OCI-LY1 (cell line): Measurements from ENCODE around the gene MYMX.

Experiments used
- H2AFZ ChIP-seq: fragments of 200-600 bp; sonication (generic), shearing (Covaris generic); 2 replicates; pipeline ENCODE4 v1.6.0; 2014; ENCODE audit warnings: antibody characterized with exemption, mild to moderate bottlenecking, low read length
- H3F3A ChIP-seq: fragments of 200-600 bp; sonication (generic), shearing (Covaris generic); 2 replicates; pipeline ENCODE4 v1.6.0; 2014; ENCODE audit warnings: mild to moderate bottlenecking, antibody characterized with exemption, low read length, moderate library complexity; ENCODE audit not compliant: insufficient read depth
- H3K27ac ChIP-seq: fragments of 200-600 bp; sonication (generic); 2 replicates; pipeline ENCODE4 v1.5.1; 2014; ENCODE audit warnings: low read length, mixed run types, mild to moderate bottlenecking, low read depth; ENCODE audit not compliant: poor library complexity, severe bottlenecking
- H3K27me3 ChIP-seq: fragments of 200-600 bp; sonication (generic); 2 replicates; pipeline ENCODE4 v1.6.0; 2014; ENCODE audit warnings: antibody characterized with exemption, mild to moderate bottlenecking, low read length, moderate library complexity; ENCODE audit not compliant: insufficient read depth
- H3K36me3 ChIP-seq: fragments of 200-600 bp; sonication (generic); 2 replicates; pipeline ENCODE4 v1.6.1; 2014; ENCODE audit warnings: mild to moderate bottlenecking, antibody characterized with exemption, low read length, moderate library complexity, mixed read lengths; ENCODE audit not compliant: insufficient read depth
- H3K4me1 ChIP-seq: fragments of 200-600 bp; sonication (generic); 2 replicates; pipeline ENCODE4 v1.5.1; 2014; ENCODE audit warnings: mild to moderate bottlenecking, low read length, moderate library complexity; ENCODE audit not compliant: insufficient read depth, severe bottlenecking
- H3K4me2 ChIP-seq: fragments of 200-600 bp; sonication (generic), shearing (Covaris generic); 2 replicates; pipeline ENCODE4 v1.6.1; 2014; ENCODE audit warnings: low read length
- H3K4me3 ChIP-seq: fragments of 200-600 bp; sonication (generic); 2 replicates; pipeline ENCODE4 v1.5.1; 2014; ENCODE audit warnings: low read length, low read depth, mild to moderate bottlenecking, mixed read lengths; ENCODE audit not compliant: poor library complexity, severe bottlenecking
- H3K79me2 ChIP-seq: fragments of 200-600 bp; shearing (Covaris generic); 2 replicates; pipeline ENCODE4 v1.6.1; 2016; ENCODE audit warnings: mixed run types, low read length, mixed read lengths; ENCODE audit not compliant: insufficient read depth
- H3K9ac ChIP-seq: fragments of 200-600 bp; sonication (generic), shearing (Covaris generic); 2 replicates; pipeline ENCODE4 v1.6.1; 2014; ENCODE audit warnings: mild to moderate bottlenecking, low read length, mixed read lengths
- H3K9me2 ChIP-seq: fragments of 200-600 bp; sonication (generic), shearing (Covaris generic); 2 replicates; pipeline ENCODE4 v1.6.1; 2014; ENCODE audit warnings: low read depth, mild to moderate bottlenecking, low read length, mixed read lengths
- H3K9me3 ChIP-seq: fragments of 200-600 bp; shearing (Covaris generic); 2 replicates; pipeline ENCODE4 v1.6.1; 2014; ENCODE audit warnings: low read length, mixed read lengths
- H4K20me1 ChIP-seq: fragments of 200-600 bp; sonication (generic), shearing (Covaris generic); 2 replicates; pipeline ENCODE4 v1.6.0; 2016; ENCODE audit warnings: mild to moderate bottlenecking, low read length; ENCODE audit not compliant: insufficient read depth
- CTCF ChIP-seq: fragments of 200-600 bp; sonication (generic), shearing (Covaris generic); IDR thresholded peaks from 2 replicates; pipeline ENCODE4 v1.5.1; 2017; ENCODE audit warnings: mild to moderate bottlenecking, antibody characterized with exemption, low read length, moderate library complexity, mixed read lengths
- EZH2 ChIP-seq: fragments of 200-600 bp; sonication (generic), shearing (Covaris generic); IDR thresholded peaks from 2 replicates; pipeline ENCODE4 v1.8.0; 2017; ENCODE audit warnings: borderline replicate concordance, mixed run types, mild to moderate bottlenecking, antibody characterized with exemption, low read length, moderate library complexity, mixed read lengths

Gene MYMX

GRCh38 chr6:44250718-44251123 lies 34.0 kb downstream of the MYMX start:
- Histone ChIP-seq H3K4me2 (no peak overlapping the region), H3F3A (peaks cover 28% of the 10 kb centered on the region), H3K4me3 (no peak overlapping the region), H3K36me3 (peaks cover 83% of the 10 kb centered on the region), H3K4me1 (peaks cover 36% of the 10 kb centered on the region), H3K9me2 (no peaks in the 10 kb centered on the region), H3K27me3 (no peaks in the 10 kb centered on the region), H3K27ac (no peak overlapping the region), H2AFZ (no peak overlapping the region), H3K9me3 (no peaks in the 10 kb centered on the region), H4K20me1 (no peaks in the 10 kb centered on the region), H3K79me2 (peaks cover 22% of the 10 kb centered on the region), H3K9ac (no peak overlapping the region)
- no peak for TF ChIP-seq CTCF
- TF ChIP-seq EZH2 = no peak

DNA sequence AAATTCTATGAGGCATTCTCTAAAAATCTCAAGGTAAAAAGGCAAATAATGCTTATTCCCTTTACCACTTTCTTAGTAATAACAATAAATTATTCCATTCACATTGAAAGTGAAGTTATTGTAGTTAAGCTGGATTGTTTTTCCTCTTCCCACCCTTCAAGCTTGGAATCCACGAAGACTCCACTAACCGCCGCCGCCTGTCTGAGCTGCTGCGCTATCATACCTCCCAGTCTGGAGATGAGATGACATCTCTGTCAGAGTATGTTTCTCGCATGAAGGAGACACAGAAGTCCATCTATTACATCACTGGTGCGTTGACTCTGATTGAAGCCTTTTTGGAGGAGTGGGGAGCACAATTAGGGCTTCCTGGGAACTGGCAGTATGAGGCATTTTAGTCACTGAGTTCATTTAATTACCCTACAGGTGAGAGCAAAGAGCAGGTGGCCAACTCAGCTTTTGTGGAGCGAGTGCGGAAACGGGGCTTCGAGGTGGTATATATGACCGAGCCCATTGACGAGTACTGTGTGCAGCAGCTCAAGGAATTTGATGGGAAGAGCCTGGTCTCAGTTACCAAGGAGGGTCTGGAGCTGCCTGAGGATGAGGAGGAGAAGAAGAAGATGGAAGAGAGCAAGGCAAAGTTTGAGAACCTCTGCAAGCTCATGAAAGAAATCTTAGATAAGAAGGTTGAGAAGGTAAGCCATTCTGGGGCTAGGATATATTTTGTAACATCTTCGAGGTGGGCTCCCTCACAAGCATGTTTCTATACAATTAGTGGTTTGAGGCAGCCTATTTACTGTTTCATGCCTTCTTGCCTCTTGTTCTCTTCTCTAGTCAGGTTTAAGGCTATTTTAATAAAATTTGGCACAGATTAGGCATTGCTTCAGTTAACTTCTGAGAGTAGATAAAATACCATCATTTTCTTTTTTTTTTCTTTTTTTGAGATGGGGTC lies 35.1 kb downstream of the MYMX start:
- peaks cover 43% of the 10 kb centered on the region for H3K4me1 ChIP-seq

GRCh38 chr6:44253307-44254101 lies 36.8 kb downstream of the MYMX start:
- Histone ChIP-seq H3K27me3 (no peaks in the 10 kb centered on the region), H2AFZ (no peak overlapping the region), H4K20me1 (no peaks in the 10 kb centered on the region), H3K9me2 (no peaks in the 10 kb centered on the region), H3K9ac (no peak overlapping the region), H3K9me3 (no peaks in the 10 kb centered on the region), H3K27ac (no peak overlapping the region), H3K4me3 (no peak overlapping the region), H3K4me2 (no peak overlapping the region; the same call in 1 of the 2 replicates), H3K4me1 (peaks cover 47% of the 10 kb centered on the region), H3K36me3 (peaks cover 68% of the 10 kb centered on the region), H3K79me2 (peaks cover 6% of the 10 kb centered on the region), H3F3A (peaks cover 33% of the 10 kb centered on the region)
- TF ChIP-seq CTCF (peak; percentile 63), EZH2 (no peak)

More for the DNA sequence above, 35.1 kb downstream of the MYMX start:
- H3F3A ChIP-seq = peaks cover 33% of the 10 kb centered on the region
- TF ChIP-seq CTCF = no peak
- no peak for TF ChIP-seq EZH2
- no peak overlapping the region for H3K4me3 ChIP-seq
- no peak overlapping the region for H3K27ac ChIP-seq
- H3K4me2 ChIP-seq = no peak overlapping the region
- peaks cover 83% of the 10 kb centered on the region for H3K36me3 ChIP-seq
- no peak overlapping the region for H2AFZ ChIP-seq
- peaks cover 22% of the 10 kb centered on the region for H3K79me2 ChIP-seq
- H3K27me3 ChIP-seq = no peaks in the 10 kb centered on the region
- H4K20me1 ChIP-seq = no peaks in the 10 kb centered on the region
- no peaks in the 10 kb centered on the region for H3K9me2 ChIP-seq
- H3K9ac ChIP-seq = no peak overlapping the region
- H3K9me3 ChIP-seq = no peaks in the 10 kb centered on the region
